Esophagus squamous epithelium (tissue), 4 donors: ENCODE measurements around the gene NUP50.
"Not testable (repeated sequence)": the region's sequence is repeated elsewhere in the genome, so short reads cannot be mapped to it uniquely, and the experiment has no call there.

Experiments used
- POLR2A ChIP-seq, 4 donors: fragments of 450-650 bp; IDR thresholded peaks; one replicate each; pipeline ENCODE4 v1.6.1; 2017; ENCODE audit warnings: antibody characterized with exemption in 4 of 4, mild to moderate bottlenecking in 4 of 4, moderate library complexity in 3 of 4
- TF ChIP-seq, protein P1 (sequence below), 6 experiments: fragments of 450-650 bp in 4 of 6; fragments of 200-600 bp in 2 of 6; sonication (generic) in 2 of 6; IDR thresholded peaks; one replicate each; pipeline ENCODE4 v1.5.1; 2016 to 2019; ENCODE audit warnings: antibody characterized with exemption in 6 of 6, mild to moderate bottlenecking in 4 of 6, moderate library complexity in 4 of 6

DNA sequence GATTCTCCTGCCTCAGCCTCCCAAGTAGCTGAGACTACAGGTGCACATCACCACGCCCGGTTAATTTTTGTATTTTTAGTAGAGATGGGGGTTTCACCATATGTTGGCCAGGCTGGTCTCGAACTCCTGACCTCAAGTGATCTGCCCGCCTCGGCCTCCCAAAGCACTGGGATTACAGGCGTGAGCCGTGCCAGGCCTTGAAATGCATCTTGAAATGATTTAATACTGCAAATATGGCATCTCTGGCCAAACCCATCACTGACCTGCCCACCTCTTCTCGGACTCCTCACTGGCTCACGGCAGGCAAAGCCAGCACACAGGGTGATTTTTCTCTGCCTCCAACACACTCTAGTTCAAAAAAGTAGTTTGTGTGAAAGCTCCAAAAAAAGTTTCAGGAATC is 28.0 kb downstream of the NUP50 start:
- TF ChIP-seq, protein P1, sequence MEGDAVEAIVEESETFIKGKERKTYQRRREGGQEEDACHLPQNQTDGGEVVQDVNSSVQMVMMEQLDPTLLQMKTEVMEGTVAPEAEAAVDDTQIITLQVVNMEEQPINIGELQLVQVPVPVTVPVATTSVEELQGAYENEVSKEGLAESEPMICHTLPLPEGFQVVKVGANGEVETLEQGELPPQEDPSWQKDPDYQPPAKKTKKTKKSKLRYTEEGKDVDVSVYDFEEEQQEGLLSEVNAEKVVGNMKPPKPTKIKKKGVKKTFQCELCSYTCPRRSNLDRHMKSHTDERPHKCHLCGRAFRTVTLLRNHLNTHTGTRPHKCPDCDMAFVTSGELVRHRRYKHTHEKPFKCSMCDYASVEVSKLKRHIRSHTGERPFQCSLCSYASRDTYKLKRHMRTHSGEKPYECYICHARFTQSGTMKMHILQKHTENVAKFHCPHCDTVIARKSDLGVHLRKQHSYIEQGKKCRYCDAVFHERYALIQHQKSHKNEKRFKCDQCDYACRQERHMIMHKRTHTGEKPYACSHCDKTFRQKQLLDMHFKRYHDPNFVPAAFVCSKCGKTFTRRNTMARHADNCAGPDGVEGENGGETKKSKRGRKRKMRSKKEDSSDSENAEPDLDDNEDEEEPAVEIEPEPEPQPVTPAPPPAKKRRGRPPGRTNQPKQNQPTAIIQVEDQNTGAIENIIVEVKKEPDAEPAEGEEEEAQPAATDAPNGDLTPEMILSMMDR (IDR thresholded peaks at IDR 0.05): not testable (repeated sequence)
- not testable (repeated sequence) for TF ChIP-seq POLR2A (IDR thresholded peaks at IDR 0.05)
